KMS-11 (cell line): ENCODE data around the gene FNBP1.

Experiments
- H2AFZ ChIP-seq: fragments of 200-600 bp; sonication (generic); 2 replicates; pipeline ENCODE4 v1.6.1; 2016; ENCODE audit warnings: antibody characterized with exemption, mixed run types, low read depth
- H3K27ac ChIP-seq: fragments of 200-600 bp; sonication (generic); 2 replicates; pipeline ENCODE4 v1.6.1; 2016; ENCODE audit warnings: mild to moderate bottlenecking, mixed run types
- H3K27me3 ChIP-seq: fragments of 200-600 bp; sonication (generic); 2 replicates; pipeline ENCODE4 v1.6.1; 2017; ENCODE audit warnings: mild to moderate bottlenecking, low read depth, mixed run types, moderate library complexity; ENCODE audit not compliant: insufficient read depth
- H3K36me3 ChIP-seq: fragments of 200-600 bp; sonication (generic); 2 replicates; pipeline ENCODE4 v1.6.1; 2017; ENCODE audit warnings: mild to moderate bottlenecking, mixed run types; ENCODE audit not compliant: insufficient read depth
- H3K4me1 ChIP-seq: fragments of 200-600 bp; sonication (generic); 2 replicates; pipeline ENCODE4 v1.6.1; 2016; ENCODE audit warnings: mild to moderate bottlenecking, low read depth, mixed run types; ENCODE audit not compliant: poor library complexity, severe bottlenecking
- H3K4me2 ChIP-seq: fragments of 200-600 bp; sonication (generic); 2 replicates; pipeline ENCODE4 v1.7.0; 2016; ENCODE audit warnings: mild to moderate bottlenecking, mixed run types
- H3K4me3 ChIP-seq: fragments of 200-600 bp; sonication (generic); IDR thresholded peaks from 2 replicates; pipeline ENCODE4 v1.6.1; 2017; ENCODE audit warnings: low read depth, low read length, mixed read lengths; ENCODE audit not compliant: insufficient read depth
- H3K79me2 ChIP-seq: fragments of 200-600 bp; sonication (generic); 2 replicates; pipeline ENCODE4 v1.6.1; 2016; ENCODE audit warnings: low read depth, mixed run types; ENCODE audit not compliant: insufficient read depth
- H3K9ac ChIP-seq: fragments of 200-600 bp; sonication (generic); 2 replicates; pipeline ENCODE4 v1.6.1; 2016; ENCODE audit warnings: mild to moderate bottlenecking, mixed run types
- H4K20me1 ChIP-seq: fragments of 200-600 bp; sonication (generic); 2 replicates; pipeline ENCODE4 v1.6.1; 2016; ENCODE audit warnings: mild to moderate bottlenecking, mixed run types; ENCODE audit not compliant: insufficient read depth
- CTCF ChIP-seq: fragments of 200-600 bp; sonication (generic); conservative IDR thresholded peaks from 2 replicates; pipeline ENCODE4 v1.6.1; 2017; ENCODE audit warnings: low read depth, mild to moderate bottlenecking, antibody characterized with exemption, low read length, moderate library complexity, mixed read lengths

FNBP1 gene

GRCh38 chr9:130034570-130034969 is 8.4 kb downstream of the FNBP1 start:
- H3K4me2 ChIP-seq: no peak overlapping the region
- TF ChIP-seq CTCF: no peak
- peaks cover 82% of the 10 kb centered on the region for H3K79me2 ChIP-seq
- no peak overlapping the region for H2AFZ ChIP-seq
- 0 out of 2 replicates have a peak, but pooled peaks cover under 1% of the 10 kb centered on the region for H4K20me1 ChIP-seq
- no peaks in the 10 kb centered on the region for H3K36me3 ChIP-seq
- no peak overlapping the region for H3K27ac ChIP-seq
- H3K27me3 ChIP-seq: no peaks in the 10 kb centered on the region
- no peak overlapping the region for H3K9ac ChIP-seq
- no peak overlapping the region for H3K4me3 ChIP-seq
- peaks cover 44% of the 10 kb centered on the region for H3K4me1 ChIP-seq

GRCh38 chr9:130030651-130031127 is 12.3 kb downstream of the FNBP1 start:
- no peak overlapping the region; the same call in 1 of the 2 replicates for H3K27ac ChIP-seq
- H3K27me3 ChIP-seq: no peaks in the 10 kb centered on the region
- no peak overlapping the region for H3K4me3 ChIP-seq
- peaks cover 60% of the 10 kb centered on the region for H3K4me1 ChIP-seq
- H4K20me1 ChIP-seq: no peaks in the 10 kb centered on the region
- no peaks in the 10 kb centered on the region for H3K36me3 ChIP-seq
- H3K9ac ChIP-seq: no peak overlapping the region
- H3K4me2 ChIP-seq: 0 out of 2 replicates have a peak overlapping the region, but pooled peaks have one; percentile 1
- peaks cover 85% of the 10 kb centered on the region for H3K79me2 ChIP-seq
- no peak for TF ChIP-seq CTCF
- no peak overlapping the region for H2AFZ ChIP-seq

- TF ChIP-seq CTCF: no peak
- no peaks in the 10 kb centered on the region for H3K27me3 ChIP-seq
- H3K4me3 ChIP-seq: no peak overlapping the region
- H3K4me1 ChIP-seq: peaks cover 73% of the 10 kb centered on the region
- no peak overlapping the region for H2AFZ ChIP-seq
- H3K27ac ChIP-seq: no peak overlapping the region
- no peaks in the 10 kb centered on the region for H4K20me1 ChIP-seq
- no peak overlapping the region for H3K9ac ChIP-seq
- no peaks in the 10 kb centered on the region for H3K36me3 ChIP-seq
- no peak overlapping the region for H3K4me2 ChIP-seq
- H3K79me2 ChIP-seq: peaks cover 88% of the 10 kb centered on the region
Observed at GRCh38 chr9:130029223-130029973, 13.6 kb downstream of the FNBP1 start.

GRCh38 chr9:130028493-130029222 is 14.3 kb downstream of the FNBP1 start:
- no peak overlapping the region for H3K27ac ChIP-seq
- peaks cover 77% of the 10 kb centered on the region for H3K4me1 ChIP-seq
- no peak overlapping the region for H2AFZ ChIP-seq
- no peak overlapping the region for H3K9ac ChIP-seq
- H3K79me2 ChIP-seq: peaks cover 95% of the 10 kb centered on the region
- H4K20me1 ChIP-seq: no peaks in the 10 kb centered on the region
- H3K4me2 ChIP-seq: no peak overlapping the region
- H3K36me3 ChIP-seq: no peaks in the 10 kb centered on the region
- H3K27me3 ChIP-seq: no peaks in the 10 kb centered on the region
- TF ChIP-seq CTCF: no peak
- H3K4me3 ChIP-seq: no peak overlapping the region
